ENCODE results near the gene MITF. TPM values are rescaled to one million over a fixed set of nuclear protein-coding genes. Genes with fewer than 3 reads are reported as not detected.

The MITF gene
- total and polyA plus RNA-seq, 2 donors (not counting 1 experiment from before 2014, with no cell fraction given): 0.10 TPM; not detected in 1

- intact Hi-C loops (cut with micrococcal nuclease): no loop called here
- no peak overlapping the region for H3K4me2 ChIP-seq (replicated peaks; ENCODE audit: low read depth, low read length, poor library complexity, severe bottlenecking)
Measured at GRCh38 chr3:69762768-69763229, 23.5 kb downstream of the MITF start.

DNA sequence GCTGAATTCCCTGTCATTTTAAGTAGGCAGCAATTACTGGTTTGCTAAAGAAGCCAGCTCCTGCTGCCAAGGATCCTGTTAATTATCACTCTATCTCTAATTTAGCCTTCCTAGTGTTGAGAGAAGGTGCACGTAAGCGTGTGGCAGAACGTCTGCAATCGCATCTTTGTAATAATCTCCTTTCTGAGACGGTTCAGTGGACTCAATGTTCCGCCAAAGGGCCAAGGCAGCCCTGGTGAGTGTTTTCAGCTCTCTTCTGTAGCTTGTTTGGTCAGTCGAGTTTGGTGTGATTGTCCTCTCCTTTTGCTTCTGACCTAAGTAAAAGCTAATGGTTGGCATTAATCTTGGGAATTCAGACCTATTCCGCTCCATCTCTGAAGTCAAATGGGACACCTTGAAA lies 24.2 kb downstream of the MITF start:
- no peak overlapping the region for H3K4me2 ChIP-seq (replicated peaks; ENCODE audit: low read depth, low read length, poor library complexity, severe bottlenecking)
- Mint-ChIP-seq H3K4me1 (no peaks in the 10 kb centered on the region), H3K4me3 (no peak overlapping the region), H3K27me3 (no peaks in the 10 kb centered on the region), H3K9me3 (ENCODE audit: insufficient read depth) (no peaks in the 10 kb centered on the region), H3K27ac (no peak overlapping the region)
- H3K9me3 ChIP-seq (ENCODE audit: control extremely low read depth in 1 of 3, control insufficient read depth in 2 of 3, insufficient read depth in 1 of 3, low read length in 2 of 3): no peaks in the 10 kb centered on the region
- H3K4me1 ChIP-seq (ENCODE audit: control insufficient read depth in 2 of 2, insufficient read depth in 2 of 2, low read length in 2 of 2): no peaks in the 10 kb centered on the region
- TF ChIP-seq EZH2 (IDR thresholded peaks at IDR 0.05; ENCODE audit: borderline replicate concordance, insufficient read depth, low read depth, low read length, poor library complexity, severe bottlenecking): no peak
- TF ChIP-seq, protein P1, sequence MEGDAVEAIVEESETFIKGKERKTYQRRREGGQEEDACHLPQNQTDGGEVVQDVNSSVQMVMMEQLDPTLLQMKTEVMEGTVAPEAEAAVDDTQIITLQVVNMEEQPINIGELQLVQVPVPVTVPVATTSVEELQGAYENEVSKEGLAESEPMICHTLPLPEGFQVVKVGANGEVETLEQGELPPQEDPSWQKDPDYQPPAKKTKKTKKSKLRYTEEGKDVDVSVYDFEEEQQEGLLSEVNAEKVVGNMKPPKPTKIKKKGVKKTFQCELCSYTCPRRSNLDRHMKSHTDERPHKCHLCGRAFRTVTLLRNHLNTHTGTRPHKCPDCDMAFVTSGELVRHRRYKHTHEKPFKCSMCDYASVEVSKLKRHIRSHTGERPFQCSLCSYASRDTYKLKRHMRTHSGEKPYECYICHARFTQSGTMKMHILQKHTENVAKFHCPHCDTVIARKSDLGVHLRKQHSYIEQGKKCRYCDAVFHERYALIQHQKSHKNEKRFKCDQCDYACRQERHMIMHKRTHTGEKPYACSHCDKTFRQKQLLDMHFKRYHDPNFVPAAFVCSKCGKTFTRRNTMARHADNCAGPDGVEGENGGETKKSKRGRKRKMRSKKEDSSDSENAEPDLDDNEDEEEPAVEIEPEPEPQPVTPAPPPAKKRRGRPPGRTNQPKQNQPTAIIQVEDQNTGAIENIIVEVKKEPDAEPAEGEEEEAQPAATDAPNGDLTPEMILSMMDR (IDR thresholded peaks at IDR 0.05): no peak
- intact Hi-C loops (cut with micrococcal nuclease): no loop called here
- ChIA-PET CTCF (no interaction called here), POLR2A (no interaction called here)
- 85% methylated on average over 7 of the region's 8 CpGs for WGBS (ENCODE audit: insufficient coverage)
- H3K27ac ChIP-seq (ENCODE audit: low read length in 2 of 2): no peak overlapping the region
- H3K4me3 ChIP-seq (ENCODE audit: control extremely low read depth in 1 of 5, extremely low read depth in 1 of 5, insufficient read depth in 1 of 5, low read depth in 2 of 5, low read length in 4 of 5): no peak overlapping the region
- H3K79me2 ChIP-seq (ENCODE audit: control insufficient read depth, insufficient read depth, low read length): no peaks in the 10 kb centered on the region
- ATAC-seq (ENCODE audit: low read depth) (no peak), DNase-seq (no peak)
- H2AFZ ChIP-seq (ENCODE audit: insufficient read depth, low read depth, low read length, poor library complexity, severe bottlenecking): no peak overlapping the region
- H3K36me3 ChIP-seq (replicated peaks in 1 of 2; ENCODE audit: control extremely low read depth in 1 of 2, control insufficient read depth in 1 of 2, extremely low read depth in 1 of 2, insufficient read depth in 2 of 2, low read length in 1 of 2): no peaks in the 10 kb centered on the region
- no peak overlapping the region for H3K9ac ChIP-seq (ENCODE audit: low read length)
- H4K20me1 ChIP-seq (ENCODE audit: control insufficient read depth, insufficient read depth, low read length, poor library complexity, severe bottlenecking): no peaks in the 10 kb centered on the region
- H3K27me3 ChIP-seq (replicated peaks in 1 of 4; ENCODE audit: control extremely low read depth in 1 of 4, control insufficient read depth in 3 of 4, insufficient read depth in 4 of 4, low read length in 3 of 4): no peaks in the 10 kb centered on the region

More at GRCh38 chr3:69762768-69763229, 23.5 kb downstream of the MITF start:
- H2AFZ ChIP-seq (ENCODE audit: insufficient read depth, low read depth, low read length, poor library complexity, severe bottlenecking): no peak overlapping the region
- CTCF ChIA-PET: no interaction called here
- Mint-ChIP-seq H3K9me3 (ENCODE audit: insufficient read depth) (no peaks in the 10 kb centered on the region), H3K27ac (no peak overlapping the region), H3K4me1 (no peaks in the 10 kb centered on the region), H3K4me3 (no peak overlapping the region), H3K27me3 (no peaks in the 10 kb centered on the region)
- no peaks in the 10 kb centered on the region for H3K79me2 ChIP-seq (ENCODE audit: control insufficient read depth, insufficient read depth, low read length)
- ATAC-seq (ENCODE audit: low read depth): no peak
- POLR2A ChIA-PET: no interaction called here
- H4K20me1 ChIP-seq (ENCODE audit: control insufficient read depth, insufficient read depth, low read length, poor library complexity, severe bottlenecking): no peaks in the 10 kb centered on the region
- no peak for DNase-seq
- TF ChIP-seq, protein P1 (IDR thresholded peaks at IDR 0.05): no peak
- TF ChIP-seq EZH2 (IDR thresholded peaks at IDR 0.05; ENCODE audit: borderline replicate concordance, insufficient read depth, low read depth, low read length, poor library complexity, severe bottlenecking): no peak
- no peaks in the 10 kb centered on the region for H3K36me3 ChIP-seq (replicated peaks in 1 of 2; ENCODE audit: control extremely low read depth in 1 of 2, control insufficient read depth in 1 of 2, extremely low read depth in 1 of 2, insufficient read depth in 2 of 2, low read length in 1 of 2)
- no peak overlapping the region for H3K4me3 ChIP-seq (ENCODE audit: control extremely low read depth in 1 of 5, extremely low read depth in 1 of 5, insufficient read depth in 1 of 5, low read depth in 2 of 5, low read length in 4 of 5)
- no peak overlapping the region for H3K9ac ChIP-seq (ENCODE audit: low read length)
- H3K4me1 ChIP-seq (ENCODE audit: control insufficient read depth in 2 of 2, insufficient read depth in 2 of 2, low read length in 2 of 2): no peaks in the 10 kb centered on the region
- no peaks in the 10 kb centered on the region for H3K27me3 ChIP-seq (replicated peaks in 1 of 4; ENCODE audit: control extremely low read depth in 1 of 4, control insufficient read depth in 3 of 4, insufficient read depth in 4 of 4, low read length in 3 of 4)
- H3K27ac ChIP-seq (ENCODE audit: low read length in 2 of 2): no peak overlapping the region
- no CpG with 5 or more reads among the region's 1 CpG for WGBS (ENCODE audit: insufficient coverage)
- no peaks in the 10 kb centered on the region for H3K9me3 ChIP-seq (ENCODE audit: control extremely low read depth in 1 of 3, control insufficient read depth in 2 of 3, insufficient read depth in 1 of 3, low read length in 2 of 3)
